Measurements from ENCODE around the gene CD70. TPM values are rescaled to one million over a fixed set of nuclear protein-coding genes. Genes with fewer than 3 reads are reported as not detected.

The CD70 gene
- total RNA-seq, 1 experiment from 2014 or later, result 1.2 TPM

DNA sequence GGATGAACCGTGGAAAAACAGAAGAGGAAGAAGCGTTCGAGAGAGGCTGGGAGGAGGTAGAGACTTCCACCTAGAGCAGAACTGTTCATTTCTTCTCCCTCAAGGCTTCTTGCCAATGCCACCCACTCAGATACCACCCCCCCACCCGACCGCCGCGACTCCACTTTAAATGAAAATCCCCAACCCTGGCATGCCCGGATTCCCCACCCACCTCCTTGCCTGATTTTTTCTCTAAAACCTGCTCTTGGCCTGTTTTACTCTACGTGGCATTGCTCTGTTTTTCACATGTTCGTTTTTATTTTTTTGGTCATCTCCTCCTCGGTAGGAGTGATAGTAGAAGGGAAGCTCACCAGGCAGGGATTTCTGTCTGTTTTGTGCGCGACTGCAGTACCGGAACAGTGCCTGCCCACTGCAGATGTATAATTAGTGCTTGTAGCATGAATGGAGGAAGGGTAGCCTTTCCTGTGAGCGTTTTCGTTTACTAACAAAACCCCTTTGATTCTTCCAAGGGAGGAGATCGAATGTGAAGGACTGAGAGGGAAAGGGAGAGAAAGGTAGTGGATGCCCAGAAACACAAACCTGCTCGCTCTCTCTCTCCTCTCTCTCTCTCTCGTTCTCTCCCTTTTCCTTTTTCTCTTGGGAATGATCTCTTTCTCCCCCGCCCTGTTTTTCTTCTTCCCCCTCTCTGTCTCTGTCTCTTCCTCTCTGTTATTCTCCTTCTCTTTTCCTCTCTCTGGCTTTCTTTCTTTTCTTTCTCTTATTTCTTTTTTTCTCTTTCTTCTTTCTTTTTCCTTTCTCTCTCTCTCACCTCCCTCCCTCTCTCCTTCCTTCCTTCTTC, 2.2 kb downstream of the CD70 start:
- peaks cover 35% of the 10 kb centered on the region; the same call in 1 of the 2 replicates for H3K27me3 ChIP-seq (ENCODE audit: insufficient read depth, low read length)
- no peak overlapping the region for H4K8ac ChIP-seq (replicated peaks; ENCODE audit: insufficient read length, low read depth, low read length)
- no peak overlapping the region for H4K91ac ChIP-seq (ENCODE audit: insufficient read length, low read depth, low read length)
- H3K23me2 ChIP-seq (ENCODE audit: insufficient read length, low read depth, low read length, poor library complexity, severe bottlenecking), result peaks cover 31% of the 10 kb centered on the region
- H3K4me1 ChIP-seq (ENCODE audit: insufficient read depth, low read length), result no peaks in the 10 kb centered on the region; the same call in 1 of the 2 replicates
- no peak overlapping the region for H3K27ac Mint-ChIP-seq
- no peak overlapping the region for H2AFZ ChIP-seq (ENCODE audit: low read length)
- no peak overlapping the region for H2BK20ac ChIP-seq (ENCODE audit: low read depth, low read length, poor library complexity, severe bottlenecking)
- no CpG with 5 or more reads among the region's 20 CpGs for WGBS (ENCODE audit: extremely low coverage, insufficient read length, low lambda C conversion rate)
- H3K14ac ChIP-seq (ENCODE audit: insufficient read depth, low read length), result no peak overlapping the region
- H3K4ac ChIP-seq (ENCODE audit: low read depth, low read length), result no peak overlapping the region
- no peak overlapping the region for H3K18ac ChIP-seq (ENCODE audit: insufficient read length, low read depth, low read length)
- no peak overlapping the region for H3K56ac ChIP-seq (ENCODE audit: insufficient read length, low read depth, low read length)
- peaks cover 97% of the 10 kb centered on the region for H3K27me3 Mint-ChIP-seq (ENCODE audit: low read depth)
- no peak overlapping the region for H3K27ac ChIP-seq (ENCODE audit: insufficient read length, low read depth, low read length)
- no peak overlapping the region for H3K23ac ChIP-seq (ENCODE audit: insufficient read length, low read depth, low read length)
- no peaks in the 10 kb centered on the region for H3K36me3 Mint-ChIP-seq (ENCODE audit: insufficient read depth in 1 of 3, low read depth in 3 of 3)
- no peak for DNase-seq
- H3T11ph ChIP-seq (ENCODE audit: low read length), result no peak overlapping the region
- peak overlapping the region; percentile 68 to 81 for H3K4me3 Mint-ChIP-seq
- H3K9me3 ChIP-seq (ENCODE audit: control insufficient read depth, low read depth, low read length), result no peaks in the 10 kb centered on the region
- no peak overlapping the region for H2BK120ac ChIP-seq (ENCODE audit: low read depth, low read length, poor library complexity, severe bottlenecking)
- H3K4me2 ChIP-seq (ENCODE audit: insufficient read depth, insufficient read length, low read length), result peak overlapping the region; percentile 70
- H4K20me1 ChIP-seq (ENCODE audit: control insufficient read depth, insufficient read depth, insufficient read length), result peaks cover 2% of the 10 kb centered on the region
- H3K79me2 ChIP-seq (ENCODE audit: insufficient read depth, low read length), result no peaks in the 10 kb centered on the region
- no peak overlapping the region for H2BK5ac ChIP-seq (ENCODE audit: insufficient read length, low read length)
- peaks cover 0 to 5% of the 10 kb centered on the region in 2 experiments; a peak in 2 of 5 replicates for H3K9me3 Mint-ChIP-seq
- no peak overlapping the region for H3K9ac ChIP-seq (ENCODE audit: extremely low read depth, insufficient read length, low read length)
- TF ChIP-seq, protein P1, sequence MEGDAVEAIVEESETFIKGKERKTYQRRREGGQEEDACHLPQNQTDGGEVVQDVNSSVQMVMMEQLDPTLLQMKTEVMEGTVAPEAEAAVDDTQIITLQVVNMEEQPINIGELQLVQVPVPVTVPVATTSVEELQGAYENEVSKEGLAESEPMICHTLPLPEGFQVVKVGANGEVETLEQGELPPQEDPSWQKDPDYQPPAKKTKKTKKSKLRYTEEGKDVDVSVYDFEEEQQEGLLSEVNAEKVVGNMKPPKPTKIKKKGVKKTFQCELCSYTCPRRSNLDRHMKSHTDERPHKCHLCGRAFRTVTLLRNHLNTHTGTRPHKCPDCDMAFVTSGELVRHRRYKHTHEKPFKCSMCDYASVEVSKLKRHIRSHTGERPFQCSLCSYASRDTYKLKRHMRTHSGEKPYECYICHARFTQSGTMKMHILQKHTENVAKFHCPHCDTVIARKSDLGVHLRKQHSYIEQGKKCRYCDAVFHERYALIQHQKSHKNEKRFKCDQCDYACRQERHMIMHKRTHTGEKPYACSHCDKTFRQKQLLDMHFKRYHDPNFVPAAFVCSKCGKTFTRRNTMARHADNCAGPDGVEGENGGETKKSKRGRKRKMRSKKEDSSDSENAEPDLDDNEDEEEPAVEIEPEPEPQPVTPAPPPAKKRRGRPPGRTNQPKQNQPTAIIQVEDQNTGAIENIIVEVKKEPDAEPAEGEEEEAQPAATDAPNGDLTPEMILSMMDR (conservative IDR thresholded peaks at IDR 0.05), result no peak
- H3K4me1 Mint-ChIP-seq, result peaks cover 35 to 41% of the 10 kb centered on the region in 2 experiments
- H3K79me1 ChIP-seq (ENCODE audit: insufficient read depth, low read depth, low read length, poor library complexity, severe bottlenecking), result no peaks in the 10 kb centered on the region
- H2BK15ac ChIP-seq (ENCODE audit: low read depth, low read length), result no peak overlapping the region
- H2BK12ac ChIP-seq (ENCODE audit: insufficient read length, low read depth, low read length), result no peak overlapping the region
- no peak overlapping the region for H4K5ac ChIP-seq (ENCODE audit: insufficient read length, low read depth, low read length)
- H2AK5ac ChIP-seq (ENCODE audit: insufficient read length, low read length), result no peak overlapping the region
